Stimulated activated CD8-positive, alpha-beta memory T cell treated with anti-CD3 and anti-CD28 coated beads, Interleukin-2, amount 100 ng/mL, for 1 hour (primary cell): Measurements from ENCODE around the gene FBXO44.
"Not testable (repeated sequence)": the region's sequence is repeated elsewhere in the genome, so short reads cannot be mapped to it uniquely, and the experiment has no call there.

Experiments
- DNase-seq, 2 donors: peaks; one replicate each; pipeline ENCODE4 v3.0.0-alpha.2; 2020; ENCODE audit warnings: low read depth in 2 of 2

FBXO44 gene, protein sequence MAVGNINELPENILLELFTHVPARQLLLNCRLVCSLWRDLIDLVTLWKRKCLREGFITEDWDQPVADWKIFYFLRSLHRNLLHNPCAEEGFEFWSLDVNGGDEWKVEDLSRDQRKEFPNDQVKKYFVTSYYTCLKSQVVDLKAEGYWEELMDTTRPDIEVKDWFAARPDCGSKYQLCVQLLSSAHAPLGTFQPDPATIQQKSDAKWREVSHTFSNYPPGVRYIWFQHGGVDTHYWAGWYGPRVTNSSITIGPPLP

DNA sequence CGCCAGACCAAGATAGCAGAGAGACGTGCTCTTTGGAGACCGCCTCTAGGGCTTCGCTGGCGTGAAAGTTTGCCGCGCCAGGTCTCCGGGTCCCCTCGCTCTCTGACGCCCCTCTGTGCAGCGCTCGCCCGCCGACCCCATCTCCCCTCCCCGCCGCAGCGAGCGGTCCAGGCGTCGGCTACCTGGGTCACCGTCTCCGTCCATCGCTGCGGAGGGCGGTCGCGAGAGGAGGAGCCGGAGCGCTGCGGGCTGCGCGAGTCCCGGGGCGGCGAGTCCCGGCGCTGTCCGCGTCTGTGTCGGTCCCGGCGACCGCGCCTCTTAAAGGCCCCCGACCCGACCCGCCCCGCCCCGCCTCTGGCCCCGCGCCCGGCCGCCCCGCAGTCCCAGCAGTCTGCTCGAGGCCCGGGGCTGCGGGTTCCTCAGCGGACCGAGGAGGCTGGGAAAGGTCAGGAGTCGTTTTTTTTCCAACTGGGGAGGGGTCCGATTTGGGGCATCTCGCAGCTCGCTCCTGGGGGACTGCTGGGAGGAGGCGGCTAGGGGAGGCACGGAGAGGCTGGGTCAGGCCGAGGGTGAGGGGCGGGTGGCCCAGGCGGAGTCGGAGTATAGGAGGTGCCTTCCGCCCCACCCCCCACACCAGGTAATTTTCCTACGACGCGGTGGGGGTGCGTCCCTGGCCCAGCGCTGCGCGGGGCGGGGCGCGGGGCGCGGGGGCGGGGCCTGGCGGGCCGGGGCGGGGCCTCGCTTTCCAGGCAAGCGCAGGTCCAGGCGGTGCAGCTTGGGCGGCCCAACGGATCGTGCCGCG is at the start of gene FBXO44, which contains the start of gene FBXO2:
TSS of gene FBXO44 (plus strand) at position 741 of the 802 bp plus-strand sequence. CDS start 959 bp downstream, outside the sequence.
TSS of gene FBXO2 (minus strand) at position 293 of the 802 bp plus-strand sequence. CDS start at position 204, 89 bp downstream.
- DNase-seq: peak; percentile 33 to 55

DNA sequence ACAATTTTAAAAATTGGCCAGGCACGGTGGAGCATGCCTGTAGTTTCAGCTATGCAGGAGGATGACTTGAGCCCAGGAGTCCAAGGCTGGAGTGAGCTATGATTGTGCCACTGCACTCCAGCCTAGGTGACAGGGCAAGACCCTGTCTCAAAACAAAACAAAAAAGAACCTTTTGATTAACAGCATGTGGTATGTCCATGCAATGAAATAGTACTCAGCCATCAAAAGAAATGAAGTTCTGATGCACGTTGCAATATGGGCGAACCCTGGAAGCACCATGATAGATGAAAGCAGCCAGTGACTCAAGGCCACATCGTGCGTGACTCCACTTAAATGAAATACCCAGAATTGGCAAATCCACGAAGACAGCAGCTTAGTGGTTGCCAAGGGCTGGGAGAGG is 47.9 kb upstream of the FBXO44 start:
- DNase-seq: no peak

DNA sequence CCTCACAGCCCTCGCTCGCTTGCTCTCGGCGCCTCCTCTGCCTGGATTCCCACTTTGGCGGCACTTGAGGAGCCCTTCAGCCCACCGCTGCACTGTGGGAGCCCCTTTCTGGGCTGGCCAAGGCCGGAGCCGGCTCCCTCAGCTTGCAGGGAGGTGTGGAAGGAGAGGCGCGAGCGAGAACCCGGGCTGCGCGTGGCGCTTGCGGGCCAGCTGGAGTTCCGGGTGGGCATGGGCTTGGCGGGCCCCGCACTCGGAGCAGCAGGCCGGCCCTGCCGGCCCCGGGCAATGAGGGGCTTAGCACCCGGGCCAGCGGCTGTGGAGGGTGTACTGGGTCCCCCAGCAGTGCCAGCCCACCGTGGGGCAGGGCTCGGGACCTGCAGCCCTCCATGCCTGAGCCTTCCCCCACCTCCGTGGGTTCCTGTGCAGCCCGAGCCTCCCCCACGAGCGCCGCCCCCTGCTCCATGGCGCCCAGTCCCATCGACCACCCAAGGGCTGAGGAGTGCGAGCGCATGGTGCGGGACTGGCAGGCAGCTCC is 46.0 kb upstream of the FBXO44 start:
- not testable (repeated sequence) for DNase-seq

DNA sequence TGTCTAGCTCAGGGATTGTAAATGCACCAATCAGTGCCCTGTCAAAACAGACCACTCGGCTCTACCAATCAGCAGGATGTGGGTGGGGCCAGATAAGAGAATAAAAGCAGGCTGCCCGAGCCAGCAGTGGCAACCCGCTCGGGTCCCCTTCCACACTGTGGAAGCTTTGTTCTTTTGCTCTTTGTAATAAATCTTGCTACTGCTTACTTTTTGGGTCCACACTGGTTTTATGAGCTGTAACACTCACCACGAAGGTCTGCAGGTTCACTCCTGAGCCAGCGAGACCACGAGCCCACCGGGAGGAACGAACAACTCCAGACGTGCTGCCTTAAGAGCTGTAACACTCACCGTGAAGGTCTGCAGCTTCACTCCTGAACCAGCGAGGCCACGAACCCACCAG is 45.3 kb upstream of the FBXO44 start:
- DNase-seq: not testable (repeated sequence)

DNA sequence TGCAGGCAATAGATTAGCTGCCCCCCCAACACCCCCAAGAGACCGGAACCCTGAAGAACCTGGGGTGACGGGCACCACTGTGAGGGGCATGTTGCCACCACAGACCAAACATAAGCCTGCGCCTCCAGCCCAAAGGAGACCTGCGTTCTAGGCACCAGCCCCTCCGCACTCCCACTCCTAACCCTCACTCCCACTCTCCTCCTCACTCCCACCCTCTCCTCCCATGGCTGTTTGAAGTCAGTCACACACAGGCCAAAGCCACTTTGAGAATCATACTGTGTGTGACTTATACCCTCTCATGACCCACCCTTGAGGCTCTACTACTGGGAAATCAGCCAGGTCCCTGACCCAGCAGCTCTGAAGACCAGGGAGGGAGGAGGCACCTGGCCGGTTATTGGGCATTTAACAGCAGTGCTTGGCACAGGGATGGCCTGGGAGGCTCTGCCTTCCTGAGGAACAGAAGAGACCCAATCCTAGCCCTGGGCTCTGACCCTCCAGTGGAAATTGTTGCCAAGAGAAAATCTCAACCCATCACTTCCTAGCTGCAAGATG is 44.0 kb upstream of the FBXO44 start:
- DNase-seq: no peak

DNA sequence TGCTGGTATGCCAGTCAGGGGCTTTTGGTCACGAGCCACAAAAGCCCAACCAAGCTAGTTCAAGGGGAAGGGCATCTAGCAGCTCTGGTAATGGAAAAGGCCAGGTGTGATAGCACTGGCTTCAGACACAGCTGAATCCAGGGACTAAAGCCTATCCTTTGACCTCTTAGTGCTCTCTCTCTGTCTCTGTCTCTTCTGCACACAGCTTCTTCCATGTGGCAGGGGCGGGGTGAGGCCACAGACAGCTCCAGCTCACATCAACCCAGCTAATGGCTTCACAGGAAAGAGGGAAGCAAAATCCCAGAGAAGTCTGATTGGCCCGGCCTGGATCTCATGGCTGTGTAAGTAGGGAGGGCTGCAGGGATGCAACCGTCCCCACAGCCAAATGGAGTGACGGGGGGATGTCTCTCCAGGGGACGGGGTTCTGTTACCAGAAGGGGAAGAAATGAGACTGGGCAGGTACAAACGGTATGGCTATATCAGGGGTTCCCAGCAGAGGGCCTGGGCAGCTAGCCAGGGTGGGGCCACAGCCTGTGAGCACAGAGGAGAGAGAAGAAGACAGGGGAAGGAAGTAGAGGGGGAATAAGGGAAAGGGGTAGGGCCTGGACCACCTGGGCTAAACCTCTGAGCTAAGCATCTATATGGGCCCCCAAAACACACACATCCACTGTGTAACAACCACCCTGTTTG is 42.9 kb upstream of the FBXO44 start:
- no peak for DNase-seq

DNA sequence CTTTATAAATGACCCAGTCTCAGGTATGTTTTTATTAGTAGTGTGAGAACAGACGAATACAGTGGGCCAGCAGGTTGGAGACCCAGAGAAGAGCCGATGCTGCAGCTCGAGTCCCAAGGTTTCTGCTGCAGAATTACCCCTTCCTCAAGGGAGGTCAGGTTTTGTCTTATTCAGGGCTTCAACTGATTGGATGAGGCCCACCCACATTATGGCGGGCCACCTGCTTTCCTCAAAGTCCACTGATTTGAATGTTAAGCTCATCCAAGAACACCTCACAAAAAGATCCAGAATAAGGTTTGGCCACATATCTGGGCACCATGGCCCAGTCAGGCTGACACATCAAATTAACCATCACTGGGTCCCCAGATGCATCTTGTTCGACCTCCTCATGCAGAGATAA is 41.3 kb upstream of the FBXO44 start:
- DNase-seq: no peak

DNA sequence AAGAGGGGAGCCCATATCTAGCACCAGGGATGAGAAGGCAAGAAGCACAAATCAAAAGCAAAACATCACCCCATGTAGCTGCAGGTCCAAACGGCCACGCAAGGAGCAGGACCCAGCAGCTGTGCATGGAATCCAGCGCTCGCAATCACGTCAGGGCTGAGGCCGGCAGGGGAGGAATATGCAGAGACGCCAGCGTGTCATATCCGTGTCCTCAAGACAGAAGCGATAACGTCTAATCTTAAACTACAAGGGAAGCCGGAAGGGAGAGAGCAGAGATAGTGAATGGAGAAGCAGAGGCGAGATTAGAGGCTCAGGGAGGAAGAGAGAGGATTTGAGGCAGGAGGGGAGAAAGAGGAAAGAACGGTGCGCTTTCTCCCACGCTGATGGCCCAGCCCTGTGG is 39.6 kb upstream of the FBXO44 start:
- no peak for DNase-seq

DNA sequence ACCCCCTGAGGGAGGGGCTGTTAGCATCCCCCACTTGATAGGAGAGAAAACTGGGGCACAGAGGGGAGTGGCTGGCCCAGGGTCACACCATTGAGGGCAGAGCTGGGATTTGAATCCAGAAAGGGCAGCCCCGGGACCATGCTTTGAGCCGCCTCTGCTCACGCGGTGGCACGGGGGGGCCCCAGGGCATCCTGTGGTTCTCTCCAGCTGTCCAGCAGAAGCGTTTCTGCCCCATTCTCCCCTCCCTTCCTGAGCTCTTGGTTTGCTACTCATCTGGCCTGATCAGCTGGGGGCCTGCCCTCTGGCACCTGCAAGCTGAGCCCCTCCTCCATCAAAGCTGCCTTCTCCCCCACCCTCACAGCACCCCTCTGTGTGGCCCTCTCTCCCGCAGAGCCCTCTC is 37.9 kb upstream of the FBXO44 start:
- DNase-seq: no peak

DNA sequence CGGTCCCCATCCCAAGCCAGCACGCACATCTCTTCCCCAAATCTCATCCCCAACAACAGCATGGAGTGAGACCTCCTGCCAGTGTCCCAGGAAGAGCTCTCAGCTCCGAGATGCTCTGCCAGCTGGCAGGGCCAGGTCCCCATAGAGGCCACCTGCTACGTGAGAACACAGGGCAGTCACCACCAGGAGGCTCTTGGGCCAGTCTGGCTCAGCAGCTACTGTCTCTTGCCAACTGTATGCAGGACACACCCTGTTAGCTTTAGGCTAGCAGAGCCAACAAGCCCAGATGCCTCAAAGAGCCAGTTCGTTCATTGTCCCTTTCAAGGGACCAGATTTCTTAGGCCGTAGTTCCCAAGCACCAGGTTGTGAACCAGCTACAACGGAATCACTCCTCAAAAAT is 37.4 kb upstream of the FBXO44 start:
- DNase-seq: no peak

DNA sequence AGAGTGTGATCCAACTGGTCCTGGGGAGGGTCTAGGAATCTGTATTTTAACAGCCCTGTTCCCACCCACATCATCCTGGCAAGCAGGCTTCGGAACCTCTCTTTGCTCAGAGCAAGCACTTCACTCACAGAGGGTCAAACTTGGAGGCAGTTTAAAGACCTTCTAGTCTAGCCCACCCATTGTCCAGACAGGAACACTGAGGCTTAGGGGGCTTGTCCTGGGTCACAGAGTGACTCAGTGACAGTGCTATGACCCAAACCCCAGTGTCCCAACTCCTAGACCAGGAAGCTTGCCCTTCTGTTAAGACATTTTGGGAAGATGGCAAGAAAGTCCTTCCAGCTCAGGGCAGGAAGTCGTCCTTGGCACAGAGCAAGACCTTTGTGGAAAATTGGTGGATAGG is 36.9 kb upstream of the FBXO44 start:
- no peak for DNase-seq

DNA sequence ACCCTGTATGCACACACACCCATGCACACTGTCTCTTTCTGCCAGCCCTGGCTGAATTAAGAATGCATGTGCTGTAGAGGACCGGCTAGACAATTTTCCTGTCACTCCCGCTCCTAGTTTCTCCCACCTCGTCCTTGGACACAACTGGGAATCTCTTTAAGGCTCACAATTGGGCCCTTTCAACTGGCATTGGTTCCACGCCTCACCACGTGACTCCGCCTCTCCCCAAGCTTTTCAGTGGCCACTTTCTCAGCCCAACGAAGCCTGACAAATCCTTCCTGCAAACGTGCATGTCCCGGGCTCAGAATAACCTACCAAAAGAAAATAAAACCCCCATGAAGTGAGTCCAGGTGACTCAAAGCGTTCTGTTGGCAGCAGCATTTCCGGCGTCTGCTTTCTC is 34.3 kb upstream of the FBXO44 start:
- DNase-seq: no peak

DNA sequence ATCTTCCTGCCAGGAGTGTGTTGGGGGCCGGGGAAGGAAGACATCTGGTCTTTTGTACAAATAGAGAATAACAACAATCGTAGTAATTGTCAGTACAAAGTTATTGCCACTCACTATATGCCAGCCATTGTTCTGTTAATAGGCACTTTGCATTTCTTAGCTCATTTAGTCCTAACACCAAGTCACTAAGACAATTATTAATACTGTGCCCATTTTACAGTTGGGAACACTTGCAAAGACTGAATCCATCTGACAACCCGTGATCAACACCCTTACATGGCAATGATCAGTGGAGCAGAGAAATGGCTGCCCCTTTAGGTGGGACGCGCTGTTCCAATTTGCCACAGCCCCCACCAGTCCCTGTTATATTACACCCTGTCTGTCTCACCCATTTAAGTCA is 33.8 kb upstream of the FBXO44 start:
- DNase-seq: no peak

DNA sequence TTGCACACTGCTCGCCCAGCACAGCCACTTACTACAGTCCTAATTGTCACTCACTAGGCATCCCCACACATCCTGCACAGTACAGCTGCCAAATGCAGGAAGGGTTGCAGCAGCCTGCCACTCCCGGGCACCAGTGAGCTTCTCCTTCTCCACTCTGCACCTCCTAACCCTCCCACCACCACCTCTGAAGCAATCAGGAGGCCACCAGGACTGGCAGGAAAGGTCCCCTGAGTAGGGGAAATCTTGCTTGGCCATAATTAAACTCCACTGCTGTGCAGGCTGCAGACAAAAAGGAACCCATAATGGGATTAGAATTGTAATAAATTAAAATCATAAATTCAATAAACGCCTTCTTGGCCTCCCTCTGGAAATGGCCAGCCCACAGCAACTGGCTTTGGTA is 32.3 kb upstream of the FBXO44 start:
- no peak for DNase-seq

DNA sequence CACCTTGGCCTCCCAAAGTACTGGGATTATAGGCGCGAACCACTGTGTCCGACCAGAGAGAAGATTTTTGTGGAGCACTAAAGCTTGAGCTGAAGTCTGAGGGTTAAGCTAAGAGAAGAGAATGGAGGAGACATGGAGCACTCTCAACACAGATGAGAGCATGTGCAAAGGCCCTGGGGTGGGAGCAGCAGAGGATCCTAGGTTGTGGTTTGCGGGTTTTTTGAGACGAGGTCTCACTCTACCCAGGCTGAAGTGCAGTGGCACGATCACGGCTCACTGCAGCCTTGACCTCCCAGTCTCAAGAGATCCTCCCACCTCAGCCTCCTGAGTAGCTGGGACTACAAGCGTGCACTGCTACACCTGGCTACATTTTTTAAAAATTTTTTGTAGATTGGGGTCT is 31.0 kb upstream of the FBXO44 start:
- no peak for DNase-seq

DNA sequence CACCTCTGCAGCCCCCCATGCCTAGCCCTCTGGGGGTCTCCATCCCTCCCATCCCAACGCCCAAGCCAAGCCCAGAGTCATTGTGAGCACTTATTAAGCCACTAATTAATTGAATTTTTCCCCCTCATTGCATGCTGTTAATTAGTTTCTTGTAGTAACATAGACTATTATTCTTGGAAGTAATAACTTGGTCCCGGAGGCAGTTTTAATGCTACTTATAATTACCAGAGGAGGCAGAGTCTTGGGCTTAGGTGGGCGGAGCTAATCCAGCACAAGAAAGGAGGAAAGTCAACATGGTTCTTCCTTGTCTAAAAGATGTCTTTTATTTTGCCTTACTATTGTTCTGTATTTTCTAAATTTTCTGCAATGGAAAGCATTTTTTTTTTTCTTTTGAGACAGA is 28.1 kb upstream of the FBXO44 start:
- no peak for DNase-seq

DNA sequence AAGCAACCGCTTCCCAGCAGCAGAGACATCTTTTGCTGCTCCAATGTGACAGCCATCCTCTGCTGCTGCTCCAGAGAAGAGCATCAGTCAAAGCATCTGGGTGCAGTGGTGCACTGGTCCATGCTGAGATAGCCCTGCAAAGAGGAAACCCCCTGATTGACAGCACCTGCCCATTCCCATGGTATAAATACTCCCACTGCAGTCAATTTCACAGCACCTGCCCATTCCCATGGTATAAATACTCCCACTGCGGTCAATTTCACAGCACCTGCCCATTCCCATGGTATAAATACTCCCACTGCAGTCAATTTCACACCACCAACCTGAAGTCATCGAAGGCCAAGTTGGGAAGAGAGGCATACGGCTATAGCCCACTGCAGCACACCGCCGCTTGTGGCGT is 25.9 kb upstream of the FBXO44 start:
- no peak for DNase-seq

DNA sequence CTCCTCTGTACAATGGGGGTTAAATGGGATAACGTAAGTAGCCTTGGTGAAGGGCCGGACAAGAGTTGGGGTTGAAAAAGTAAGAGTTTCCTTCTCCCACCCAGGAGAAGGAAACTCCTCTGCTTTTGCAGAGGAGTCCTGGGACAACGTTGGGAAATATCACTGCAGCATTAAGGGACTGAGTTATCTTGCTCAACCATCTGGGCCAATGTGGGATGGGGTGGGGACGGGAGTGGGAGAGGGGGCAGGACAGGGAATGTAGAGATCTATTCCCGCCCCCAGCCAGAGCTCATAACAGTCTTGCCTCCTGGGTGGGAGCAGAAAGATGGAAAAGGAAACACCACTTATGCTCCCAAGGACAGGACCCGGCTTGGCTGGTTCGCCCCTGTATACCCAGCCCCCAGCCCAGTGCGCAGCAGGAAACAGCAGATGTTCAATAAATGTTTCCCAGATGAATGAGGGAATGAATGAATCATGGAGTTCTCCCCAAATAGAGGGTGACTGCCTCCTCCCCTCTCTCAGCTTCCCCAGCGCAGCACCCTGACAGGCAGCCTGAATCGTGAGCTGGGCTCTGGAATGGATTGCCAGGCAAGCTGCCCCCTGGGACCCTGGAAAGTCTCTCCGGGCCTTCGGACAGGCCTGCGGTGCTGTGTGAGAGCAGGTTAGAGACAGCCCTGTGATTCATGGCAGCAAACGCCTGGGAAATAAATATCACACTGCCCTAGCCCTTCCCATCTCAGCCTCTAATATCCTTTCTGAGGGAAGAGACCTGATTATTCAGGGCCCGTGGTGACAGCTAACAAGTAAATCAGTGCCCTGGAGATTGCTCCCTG is 25.3 kb upstream of the FBXO44 start:
- no peak for DNase-seq

DNA sequence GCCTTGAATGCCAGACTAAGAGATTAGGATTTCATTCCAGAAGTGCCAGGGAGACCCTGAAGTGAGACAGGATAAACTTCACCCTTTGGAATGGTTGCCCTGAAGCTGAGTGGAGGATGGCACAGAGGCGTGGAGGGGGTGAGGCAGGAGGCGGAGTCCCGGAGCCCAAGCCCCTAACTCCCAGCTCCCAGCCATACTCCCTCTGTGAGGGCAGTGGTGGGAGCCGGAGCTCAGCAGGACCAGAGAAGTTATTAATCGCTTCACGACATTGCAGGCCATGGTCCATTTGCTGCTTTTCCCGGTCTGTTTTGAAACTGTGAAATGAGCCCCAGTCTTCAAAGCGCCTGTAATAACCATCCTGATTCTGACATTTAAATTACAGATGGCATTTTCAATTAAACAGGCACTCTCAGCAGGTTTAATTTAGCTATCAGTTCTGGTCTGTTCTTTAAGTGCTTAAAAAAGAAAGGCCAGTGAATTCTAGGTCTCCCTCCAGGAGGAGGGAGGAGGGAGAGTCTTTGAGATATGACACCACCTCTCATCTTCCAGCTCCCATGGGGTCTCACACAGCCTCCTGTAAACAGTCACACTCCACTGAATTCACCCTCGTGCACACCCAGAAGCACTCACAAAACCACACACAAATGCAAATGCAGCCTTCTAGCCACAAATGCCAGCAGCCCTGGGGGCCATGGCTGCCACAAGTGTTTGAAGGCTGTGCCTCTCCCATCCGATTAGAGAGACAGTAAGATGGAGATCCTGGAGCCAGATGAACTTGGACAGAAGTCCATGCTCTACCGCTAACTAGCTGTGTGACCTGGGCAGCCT is 20.1 kb upstream of the FBXO44 start:
- no peak for DNase-seq

DNA sequence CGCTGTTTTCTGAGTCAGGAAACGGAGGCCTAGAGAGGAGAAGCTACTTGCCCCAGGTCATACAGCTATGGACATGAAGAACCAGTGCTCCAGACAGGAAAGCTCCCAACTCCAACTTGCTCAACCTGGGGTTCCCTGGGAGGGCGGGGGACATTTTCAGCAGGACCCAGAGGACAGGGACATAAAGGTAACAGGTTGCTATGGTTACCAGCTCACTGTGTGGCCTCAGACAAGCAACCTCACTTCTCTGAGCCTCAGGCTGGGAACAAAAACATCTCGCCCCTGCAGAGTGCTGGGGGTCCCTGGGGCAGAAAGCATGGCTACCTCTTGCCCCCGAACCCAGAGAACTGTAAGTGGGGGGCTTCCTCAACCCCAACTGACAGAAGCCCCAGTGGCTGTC is 16.6 kb upstream of the FBXO44 start:
- no peak for DNase-seq
